Measurements from ENCODE around the gene MYO15B.

Gene MYO15B

GRCh38 chr17:75670868-75671267 is 83.3 kb downstream of the MYO15B start:
- no peak for DNase-seq

- no peak for DNase-seq
Measured at GRCh38 chr17:75672011-75672410, 84.4 kb downstream of the MYO15B start.

GRCh38 chr17:75673487-75673886 is 85.9 kb downstream of the MYO15B start:
- DNase-seq: no peak
